ENCODE measurements around the gene ZBTB4. TPM values are rescaled to one million over a fixed set of nuclear protein-coding genes. Genes with fewer than 3 reads are reported as not detected.

Gene ZBTB4
- total RNA-seq, 1 experiment from 2014 or later, result 17.1 TPM

GRCh38 chr17:7501729-7502128 is 22.3 kb upstream of the ZBTB4 start:
- Histone ChIP-seq H3K4me3 (replicated peaks in 1 of 2; ENCODE audit: low read depth in 1 of 2, low read length in 2 of 2) (no peak overlapping the region), H2AFZ (ENCODE audit: low read depth, low read length, poor library complexity, severe bottlenecking) (no peak overlapping the region), H3K27ac (ENCODE audit: low read depth, low read length) (no peak overlapping the region), H3K79me2 (ENCODE audit: insufficient read depth, low read length) (peaks cover 66% of the 10 kb centered on the region), H3K27me3 (ENCODE audit: insufficient read depth, low read length) (no peaks in the 10 kb centered on the region), H3K9ac (ENCODE audit: low read length) (no peak overlapping the region), H3K4me1 (ENCODE audit: control insufficient read depth in 1 of 2, insufficient read depth in 2 of 2, low read length in 2 of 2) (no peaks in the 10 kb centered on the region), H4K20me1 (ENCODE audit: insufficient read depth) (0 out of 2 replicates have a peak, but pooled peaks cover 3% of the 10 kb centered on the region), H3K4me2 (ENCODE audit: low read length) (no peak overlapping the region), H3K9me2 (ENCODE audit: insufficient read depth) (no peaks in the 10 kb centered on the region), H3K9me3 (ENCODE audit: control insufficient read depth in 1 of 2, insufficient read depth in 1 of 2, low read depth in 1 of 2, low read length in 2 of 2) (no peaks in the 10 kb centered on the region), H3K36me3 (ENCODE audit: control insufficient read depth in 1 of 2, insufficient read depth in 2 of 2, low read length in 2 of 2) (peaks cover 78 to 81% of the 10 kb centered on the region in 2 experiments)
- ChIA-PET RAD21 (ENCODE audit: low non-redundant PET in 1 of 2, low total read pairs in 2 of 2, uncharacterized antibody in 2 of 2, unreplicated experiment in 2 of 2) (no interaction called here), POLR2A (no interaction called here), CTCF (interaction anchor here (1.9 kb wide), 1 partner anchor 65 kb away, joined by 4 read pairs; no protein-coding TSS in a partner anchor)
- no peak for TF ChIP-seq TCF7L2 (IDR thresholded peaks at IDR 0.05; ENCODE audit: borderline replicate concordance, extremely low read depth, insufficient read depth, insufficient read length)
- TF ChIP-seq, protein P1, sequence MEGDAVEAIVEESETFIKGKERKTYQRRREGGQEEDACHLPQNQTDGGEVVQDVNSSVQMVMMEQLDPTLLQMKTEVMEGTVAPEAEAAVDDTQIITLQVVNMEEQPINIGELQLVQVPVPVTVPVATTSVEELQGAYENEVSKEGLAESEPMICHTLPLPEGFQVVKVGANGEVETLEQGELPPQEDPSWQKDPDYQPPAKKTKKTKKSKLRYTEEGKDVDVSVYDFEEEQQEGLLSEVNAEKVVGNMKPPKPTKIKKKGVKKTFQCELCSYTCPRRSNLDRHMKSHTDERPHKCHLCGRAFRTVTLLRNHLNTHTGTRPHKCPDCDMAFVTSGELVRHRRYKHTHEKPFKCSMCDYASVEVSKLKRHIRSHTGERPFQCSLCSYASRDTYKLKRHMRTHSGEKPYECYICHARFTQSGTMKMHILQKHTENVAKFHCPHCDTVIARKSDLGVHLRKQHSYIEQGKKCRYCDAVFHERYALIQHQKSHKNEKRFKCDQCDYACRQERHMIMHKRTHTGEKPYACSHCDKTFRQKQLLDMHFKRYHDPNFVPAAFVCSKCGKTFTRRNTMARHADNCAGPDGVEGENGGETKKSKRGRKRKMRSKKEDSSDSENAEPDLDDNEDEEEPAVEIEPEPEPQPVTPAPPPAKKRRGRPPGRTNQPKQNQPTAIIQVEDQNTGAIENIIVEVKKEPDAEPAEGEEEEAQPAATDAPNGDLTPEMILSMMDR (IDR thresholded peaks at IDR 0.05 in 2 of 3, conservative IDR thresholded peaks at IDR 0.05 in 1 of 3; ENCODE audit: borderline replicate concordance in 1 of 3, insufficient read depth in 1 of 3, low read depth in 2 of 3, low read length in 2 of 3), result no peak
- no peak for TF ChIP-seq ZFX (IDR thresholded peaks at IDR 0.05)
- TF ChIP-seq SRF (IDR thresholded peaks at IDR 0.05; ENCODE audit: low read depth), result no peak
- TF ChIP-seq POLR2A (IDR thresholded peaks at IDR 0.05; ENCODE audit: borderline replicate concordance, extremely low read depth, insufficient read depth, insufficient read length), result no peak
- no peak for TF ChIP-seq REST (IDR thresholded peaks at IDR 0.05; ENCODE audit: low read depth)
- no peak for TF ChIP-seq EZH2 (IDR thresholded peaks at IDR 0.05)
- TF ChIP-seq ELF1 (IDR thresholded peaks at IDR 0.05; ENCODE audit: borderline replicate concordance, low read depth), result no peak
- no peak for TF ChIP-seq CEBPB (IDR thresholded peaks at IDR 0.05; ENCODE audit: low read depth)
- no peak for TF ChIP-seq EZH2phosphoT487 (IDR thresholded peaks at IDR 0.05; ENCODE audit: borderline replicate concordance)
- TF ChIP-seq FOSL1 (IDR thresholded peaks at IDR 0.05; ENCODE audit: low read depth), result no peak
- no peak for TF ChIP-seq ZNF274 (IDR thresholded peaks at IDR 0.05; ENCODE audit: low read depth, low read length)
- TF ChIP-seq JUND (IDR thresholded peaks at IDR 0.05), result no peak
- TF ChIP-seq ZBTB33 (IDR thresholded peaks at IDR 0.05; ENCODE audit: extremely low read depth, insufficient replicate concordance, low read length), result no peak
- no peak for TF ChIP-seq CBX3 (IDR thresholded peaks at IDR 0.05; ENCODE audit: low read depth)
- no peak for TF ChIP-seq POLR2AphosphoS5 (IDR thresholded peaks at IDR 0.05; ENCODE audit: low read depth, low read length)
- no peak for TF ChIP-seq ATF3 (IDR thresholded peaks at IDR 0.05)
- no peak for TF ChIP-seq RAD21 (IDR thresholded peaks at IDR 0.05; ENCODE audit: low read depth)
- no peak for TF ChIP-seq SP1 (IDR thresholded peaks at IDR 0.05; ENCODE audit: low read depth)
- TF ChIP-seq EGR1 (IDR thresholded peaks at IDR 0.05; ENCODE audit: low read depth), result no peak
- no peak for ATAC-seq
- BruUV-seq (replicated peaks), result no TSS peak
- intact Hi-C loops (cut with micrococcal nuclease), result no loop called here
- no peak for DNase-seq (ENCODE audit: low read depth, low spot score)

Data from HCT116 (cell line).